RPMI7951 (cell line): ENCODE results near the gene KIRREL3. TPM values are rescaled to one million over a fixed set of nuclear protein-coding genes. Genes with fewer than 3 reads are reported as not detected.
A peak's percentile ranks its signal among the peaks of the same experiment; 100 is the strongest.

Experiments used
- DNase-seq: peaks from one replicate; pipeline ENCODE4 v3.0.0-alpha.2; 2012; ENCODE audit warnings: low read depth
- total RNA-seq: library from RNA; depleted of rRNA; stranded (reverse); fragments of >200 nt; shearing (Covaris generic); gene quantifications from 2 replicates; pipeline ENCODE4 v1.2.3, GENCODE V29; 2014

The KIRREL3 gene
- total RNA-seq, 1 experiment from 2014 or later, result 0.24 TPM

- DNase-seq, result no peak
These were observed 168.2 kb downstream of the KIRREL3 start for GRCh38 chr11:126832387-126832786.

GRCh38 chr11:126830216-126830806 lies 170.3 kb downstream of the KIRREL3 start:
- DNase-seq, result no peak

GRCh38 chr11:126829716-126830115 lies 170.9 kb downstream of the KIRREL3 start:
- DNase-seq, result no peak

- no peak for DNase-seq
These were observed 176.4 kb downstream of the KIRREL3 start for GRCh38 chr11:126824035-126824607.

- DNase-seq, result no peak
These were observed 177.3 kb downstream of the KIRREL3 start for GRCh38 chr11:126823274-126823673.

GRCh38 chr11:126821827-126822226 lies 178.7 kb downstream of the KIRREL3 start:
- DNase-seq, result no peak

GRCh38 chr11:126819194-126819593 lies 181.4 kb downstream of the KIRREL3 start:
- DNase-seq, result no peak

GRCh38 chr11:126817523-126818450 lies 182.8 kb downstream of the KIRREL3 start:
- DNase-seq, result no peak

- DNase-seq, result peak; percentile 52
These were observed 183.5 kb downstream of the KIRREL3 start for GRCh38 chr11:126817096-126817495.

- DNase-seq, result peak; percentile 42
These were observed 183.9 kb downstream of the KIRREL3 start for GRCh38 chr11:126816645-126817044.

- peak; percentile 44 for DNase-seq
These were observed 185.5 kb downstream of the KIRREL3 start for GRCh38 chr11:126815111-126815510.

GRCh38 chr11:126810776-126811175 lies 189.8 kb downstream of the KIRREL3 start:
- no peak for DNase-seq

GRCh38 chr11:126809514-126810289 lies 190.9 kb downstream of the KIRREL3 start:
- DNase-seq, result no peak

- peak; percentile 62 for DNase-seq
These were observed 191.7 kb downstream of the KIRREL3 start for GRCh38 chr11:126808836-126809235.

- no peak for DNase-seq
These were observed 192.3 kb downstream of the KIRREL3 start for GRCh38 chr11:126808296-126808695.

GRCh38 chr11:126805870-126806269 lies 194.7 kb downstream of the KIRREL3 start:
- no peak for DNase-seq

GRCh38 chr11:126804363-126804762 lies 196.2 kb downstream of the KIRREL3 start:
- no peak for DNase-seq

- peak; percentile 54 for DNase-seq
These were observed 200.6 kb downstream of the KIRREL3 start for GRCh38 chr11:126800009-126800408.

GRCh38 chr11:126797457-126798169 lies 203.0 kb downstream of the KIRREL3 start:
- no peak for DNase-seq

- DNase-seq, result no peak
These were observed 207.0 kb downstream of the KIRREL3 start for GRCh38 chr11:126793596-126793995.

GRCh38 chr11:126791991-126792390 lies 208.6 kb downstream of the KIRREL3 start:
- DNase-seq, result peak; percentile 16
